Measurements from ENCODE around the gene MAMLD1.

Gene MAMLD1

DNA sequence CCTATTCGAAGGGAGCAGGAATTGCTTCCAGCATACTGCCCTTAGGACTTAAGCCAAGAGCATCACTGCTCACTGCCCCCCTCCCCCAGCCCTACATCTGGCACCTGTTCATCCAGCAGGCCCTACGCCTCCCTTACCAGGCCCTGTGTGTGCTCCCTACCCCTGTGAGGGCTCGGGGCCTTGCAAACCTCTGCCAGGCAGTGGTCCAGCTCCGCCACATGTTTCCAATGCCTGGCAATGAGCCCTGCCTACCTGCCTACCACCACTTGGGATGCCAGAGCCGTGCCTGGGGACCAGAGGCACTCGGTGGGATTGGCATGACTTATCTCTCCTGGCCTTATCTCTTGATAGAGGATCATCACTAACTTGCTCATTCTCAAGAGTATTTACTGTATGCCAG, 177.8 kb downstream of the MAMLD1 start:
- no peak for DNase-seq

- DNase-seq: no peak
Observed at GRCh38 chrX:150542846-150543229, 179.7 kb downstream of the MAMLD1 start.

GRCh38 chrX:150543230-150544155, 180.4 kb downstream of the MAMLD1 start:
- DNase-seq: no peak

DNA sequence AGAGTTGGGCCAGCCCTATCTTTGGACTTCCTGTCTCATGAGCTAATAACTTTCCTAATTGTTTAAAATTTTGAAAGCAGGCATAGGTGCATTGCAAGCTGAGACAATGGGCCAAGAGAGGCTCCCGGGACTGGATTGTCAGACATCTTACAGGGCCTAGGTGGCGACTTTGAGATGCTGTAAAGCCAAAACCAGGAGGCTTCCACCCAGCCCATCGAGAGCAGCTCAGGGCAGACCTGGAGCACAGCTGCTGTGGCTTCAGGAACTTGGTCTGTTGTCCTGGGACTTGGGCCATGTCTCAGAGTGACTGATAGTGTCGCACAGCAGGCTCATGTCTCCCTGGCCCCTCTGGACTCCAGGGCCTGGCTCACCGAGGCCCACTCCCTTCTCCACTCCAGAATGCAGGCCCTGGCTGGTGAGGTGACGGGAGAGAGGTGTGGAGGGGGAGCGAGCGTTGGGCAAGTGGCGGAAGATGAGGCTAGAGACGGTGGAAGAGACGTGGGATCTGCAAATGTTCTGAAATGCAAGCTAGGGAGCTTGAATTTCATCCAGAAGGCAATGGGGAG, 181.2 kb downstream of the MAMLD1 start:
- DNase-seq: peak; percentile 33

GRCh38 chrX:150544835-150545770, 182.0 kb downstream of the MAMLD1 start:
- DNase-seq: no peak

GRCh38 chrX:150546711-150547153, 183.6 kb downstream of the MAMLD1 start:
- peak; percentile 60 for DNase-seq

DNA sequence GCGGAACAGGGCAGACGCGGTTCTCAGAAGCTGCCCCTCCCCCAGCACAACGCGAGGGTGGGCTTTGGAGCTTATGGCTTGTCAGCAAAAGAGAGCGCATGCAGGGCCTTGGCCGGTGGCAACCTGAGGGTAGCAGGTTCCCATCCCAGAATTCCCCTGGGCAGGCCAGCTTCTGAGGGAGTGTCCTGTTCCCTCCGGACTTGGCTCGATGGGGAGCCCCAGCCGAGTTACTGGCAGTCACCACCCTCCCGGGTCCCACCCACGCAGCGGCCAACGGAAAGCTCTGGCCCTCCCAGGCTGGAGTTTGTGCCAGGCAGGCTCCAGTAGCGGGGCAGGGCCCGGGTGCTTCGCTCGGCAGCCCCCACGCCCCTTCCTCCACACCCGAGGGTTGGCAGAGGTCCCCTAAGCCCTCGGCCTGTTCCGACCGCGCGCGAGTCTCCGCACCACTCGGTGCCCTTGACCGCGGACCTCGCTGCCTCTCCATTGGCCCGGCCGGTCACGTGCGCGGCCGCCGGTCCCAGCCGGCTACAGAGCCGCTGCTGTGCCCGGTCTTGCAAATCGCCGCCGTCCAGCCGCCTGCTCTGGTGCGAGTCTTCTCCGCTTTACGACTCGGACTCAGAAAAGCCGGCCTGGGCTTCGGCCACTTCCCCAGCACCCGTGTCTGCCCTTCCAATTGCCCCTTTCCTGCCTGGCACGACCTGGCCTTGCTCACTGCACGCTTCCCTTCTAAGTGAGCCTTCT, 184.4 kb downstream of the MAMLD1 start:
- DNase-seq: peak; percentile 12

GRCh38 chrX:150548251-150548650, 185.1 kb downstream of the MAMLD1 start:
- no peak for DNase-seq

GRCh38 chrX:150548684-150549083, 185.6 kb downstream of the MAMLD1 start:
- peak; percentile 16 for DNase-seq

- no peak for DNase-seq
Observed at GRCh38 chrX:150551963-150552362, 188.8 kb downstream of the MAMLD1 start.

- no peak for DNase-seq
Observed at GRCh38 chrX:150558424-150558823, 195.3 kb downstream of the MAMLD1 start.

Measured in CD4-positive, alpha-beta T cell treated with Interleukin-6 for 4 hours (primary cell).